ENCODE results near the gene PELI2. TPM values are rescaled to one million over a fixed set of nuclear protein-coding genes. Genes with fewer than 3 reads are reported as not detected.

Gene PELI2
- total and polyA plus RNA-seq, 2 donors from 2014 or later, result 5.2 to 27.6 TPM

- Histone ChIP-seq H3K36me3 (ENCODE audit: control insufficient read depth in 2 of 3, insufficient read depth in 3 of 3, low read length in 3 of 3) (no peaks in the 10 kb centered on the region), H3K4me3 (ENCODE audit: low read length in 3 of 3) (no peak overlapping the region), H3K27me3 (ENCODE audit: control insufficient read depth, insufficient read depth, low read length) (no peaks in the 10 kb centered on the region), H3K4me1 (ENCODE audit: control insufficient read depth in 2 of 3, insufficient read depth in 2 of 3, low read depth in 1 of 3, low read length in 3 of 3) (no peaks in the 10 kb centered on the region), H3K9ac (ENCODE audit: low read length in 3 of 3) (no peak overlapping the region), H3K9me3 (ENCODE audit: control insufficient read depth in 2 of 3, insufficient read depth in 1 of 3, low read length in 3 of 3) (peaks cover 0 to 5% (median 0%) of the 10 kb centered on the region in 3 donors), H3K27ac (ENCODE audit: low read depth in 2 of 2, low read length in 2 of 2) (no peak overlapping the region)
- TF ChIP-seq CTCF (IDR thresholded peaks at IDR 0.05; ENCODE audit: borderline replicate concordance, extremely low read depth, insufficient read depth), result no peak
- intact Hi-C loops (cut with DNase I), result no loop called here
- DNase-seq (no peak), FAIRE-seq (no peak)
Measured at GRCh38 chr14:56261046-56261445, 142.8 kb downstream of the PELI2 start.

DNA sequence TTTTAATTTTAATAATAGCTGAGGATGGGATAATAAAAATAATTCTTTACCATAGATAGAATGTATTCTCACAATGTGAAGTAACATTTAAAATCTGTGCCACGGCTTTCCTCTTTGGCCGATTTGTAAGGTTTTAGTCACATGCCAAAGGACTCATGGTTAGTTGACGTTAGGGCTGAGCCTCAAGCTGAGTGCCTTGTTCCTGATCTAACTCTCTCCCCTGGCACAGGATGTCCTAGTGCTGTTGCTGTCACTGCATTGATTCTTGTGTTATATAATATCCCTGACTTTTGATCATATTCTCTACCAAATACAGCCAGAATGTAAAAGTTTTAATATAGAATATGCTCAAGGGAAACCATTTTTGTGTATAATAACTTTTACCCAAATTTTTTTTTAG is 144.3 kb downstream of the PELI2 start:
- no peak overlapping the region for H3K27ac ChIP-seq (ENCODE audit: low read depth in 2 of 2, low read length in 2 of 2)

DNA sequence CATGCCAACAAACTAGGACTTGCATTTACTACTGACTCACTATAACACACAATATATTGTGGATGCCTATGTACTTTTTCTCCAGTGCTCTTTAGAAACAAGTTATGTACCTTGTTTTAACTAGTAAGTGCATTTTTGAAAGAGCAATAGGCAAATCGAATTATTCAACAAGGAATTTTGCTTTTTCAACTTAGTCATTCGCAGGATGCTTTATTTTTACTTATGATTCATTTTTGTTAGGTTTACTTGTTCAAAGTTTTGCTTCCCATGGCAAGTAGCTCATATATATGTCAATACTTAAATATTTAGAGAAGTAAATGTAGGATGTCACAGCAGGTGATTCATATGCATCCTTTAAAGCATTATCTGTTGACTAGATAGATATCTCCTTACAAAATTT is 149.8 kb downstream of the PELI2 start:
- no peak for TF ChIP-seq CTCF (IDR thresholded peaks at IDR 0.05; ENCODE audit: borderline replicate concordance, extremely low read depth, insufficient read depth)
- intact Hi-C loops (cut with DNase I), result no loop called here

More for the DNA sequence above, 144.3 kb downstream of the PELI2 start:
- Histone ChIP-seq H3K27me3 (ENCODE audit: control insufficient read depth, insufficient read depth, low read length) (no peaks in the 10 kb centered on the region), H3K36me3 (ENCODE audit: control insufficient read depth in 2 of 3, insufficient read depth in 3 of 3, low read length in 3 of 3) (no peaks in the 10 kb centered on the region), H3K9ac (ENCODE audit: low read length in 3 of 3) (no peak overlapping the region), H3K9me3 (ENCODE audit: control insufficient read depth in 2 of 3, insufficient read depth in 1 of 3, low read length in 3 of 3) (peaks cover 0 to 5% (median 0%) of the 10 kb centered on the region in 3 donors), H3K4me1 (ENCODE audit: control insufficient read depth in 2 of 3, insufficient read depth in 2 of 3, low read depth in 1 of 3, low read length in 3 of 3) (no peaks in the 10 kb centered on the region), H3K4me3 (ENCODE audit: low read length in 3 of 3) (no peak overlapping the region)
- FAIRE-seq (no peak), DNase-seq (no peak)
- intact Hi-C loops (cut with DNase I), result no loop called here
- TF ChIP-seq CTCF (IDR thresholded peaks at IDR 0.05; ENCODE audit: borderline replicate concordance, extremely low read depth, insufficient read depth), result no peak

DNA sequence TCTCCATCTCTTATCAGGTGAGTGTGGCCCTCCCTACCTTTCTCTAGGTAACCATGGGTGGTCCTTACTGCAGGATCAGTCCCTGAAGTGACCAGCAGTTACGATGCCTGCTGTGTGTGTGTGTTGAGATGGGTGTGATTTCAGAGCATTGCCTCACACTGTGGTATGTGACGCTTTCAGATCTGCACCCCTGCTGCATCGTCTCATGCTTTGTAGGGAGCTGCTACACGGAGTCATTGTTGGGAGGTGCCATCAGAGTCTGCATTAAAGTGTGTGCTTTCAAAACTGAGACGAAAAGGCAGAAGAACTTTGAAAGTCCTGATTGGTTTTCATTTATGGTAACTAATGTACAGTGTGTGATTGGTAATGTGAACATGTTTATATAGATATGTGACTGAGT is 150.5 kb downstream of the PELI2 start:
- Histone ChIP-seq H3K27me3 (ENCODE audit: control insufficient read depth, insufficient read depth, low read length) (no peaks in the 10 kb centered on the region), H3K4me3 (ENCODE audit: low read length in 3 of 3) (no peak overlapping the region), H3K27ac (ENCODE audit: low read depth in 2 of 2, low read length in 2 of 2) (no peak overlapping the region), H3K9me3 (ENCODE audit: control insufficient read depth in 2 of 3, insufficient read depth in 1 of 3, low read length in 3 of 3) (no peaks in the 10 kb centered on the region), H3K36me3 (ENCODE audit: control insufficient read depth in 2 of 3, insufficient read depth in 3 of 3, low read length in 3 of 3) (no peaks in the 10 kb centered on the region), H3K9ac (ENCODE audit: low read length in 3 of 3) (no peak overlapping the region), H3K4me1 (ENCODE audit: control insufficient read depth in 2 of 3, insufficient read depth in 2 of 3, low read depth in 1 of 3, low read length in 3 of 3) (no peaks in the 10 kb centered on the region)
- DNase-seq (no peak), FAIRE-seq (no peak)
- no peak for TF ChIP-seq CTCF (IDR thresholded peaks at IDR 0.05; ENCODE audit: borderline replicate concordance, extremely low read depth, insufficient read depth)
- intact Hi-C loops (cut with DNase I), result no loop called here

More for the DNA sequence above, 149.8 kb downstream of the PELI2 start:
- Histone ChIP-seq H3K4me1 (ENCODE audit: control insufficient read depth in 2 of 3, insufficient read depth in 2 of 3, low read depth in 1 of 3, low read length in 3 of 3) (no peaks in the 10 kb centered on the region), H3K9me3 (ENCODE audit: control insufficient read depth in 2 of 3, insufficient read depth in 1 of 3, low read length in 3 of 3) (no peaks in the 10 kb centered on the region), H3K27me3 (ENCODE audit: control insufficient read depth, insufficient read depth, low read length) (no peaks in the 10 kb centered on the region), H3K27ac (ENCODE audit: low read depth in 2 of 2, low read length in 2 of 2) (no peak overlapping the region), H3K36me3 (ENCODE audit: control insufficient read depth in 2 of 3, insufficient read depth in 3 of 3, low read length in 3 of 3) (no peaks in the 10 kb centered on the region), H3K9ac (ENCODE audit: low read length in 3 of 3) (no peak overlapping the region), H3K4me3 (ENCODE audit: low read length in 3 of 3) (no peak overlapping the region)
- FAIRE-seq, result no peak
- no peak for DNase-seq

Data from kidney (tissue), 14 donors.